GM12878 (cell line): ENCODE measurements around the gene SNAP29. TPM values are rescaled to one million over a fixed set of nuclear protein-coding genes. Genes with fewer than 3 reads are reported as not detected.

ENCODE experiments used
- ATAC-seq: fragments of 200-7000 bp; cut with Tn5 transposase; 3 replicates; pipeline ENCODE4 v1.9.1; 2020; ENCODE audit warnings: mild to moderate bottlenecking, moderate library complexity
- BruUV-seq: library from RNA; stranded (reverse); fragments of 400-500 nt; replicated peaks from 2 replicates; lab custom pipeline; 2021; lab: Mats Ljungman, UMichigan
- CTCF ChIA-PET: fragments of 300-600 bp; sonication (Branson Sonifier 250); formaldehyde crosslinking; extraction: SDS; loops from one replicate; lab custom pipeline; 2021; ENCODE audit warnings: inconsistent platforms; lab: Yijun Ruan, JAX
- POLR2A ChIA-PET: fragments of 350-600 bp; formaldehyde crosslinking; extraction: SDS; loops from one replicate; lab custom pipeline; 2021; ENCODE audit warnings: inconsistent platforms; lab: Charles Lee
- RAD21 ChIA-PET: fragments of 300-600 bp; sonication (Branson Sonifier 250); formaldehyde crosslinking; loops from one replicate; lab custom pipeline; 2023; ENCODE audit warnings: antibody characterized with exemption; ENCODE audit not compliant: unreplicated experiment; lab: Charles Lee
- SMC1A ChIA-PET: fragments of 300-600 bp; sonication (Branson Sonifier 250); formaldehyde crosslinking; loops from one replicate; lab custom pipeline; 2023; ENCODE audit not compliant: unreplicated experiment, uncharacterized antibody; lab: Charles Lee
- DNase-seq: peaks from one replicate; pipeline ENCODE4 v3.0.0-alpha.2; 2011; ENCODE audit warnings: low read depth, low spot score
- FAIRE-seq: peaks from 3 replicates; lab custom pipeline; 2011; peaks lifted over from hg19 to GRCh38; lab: Jason Lieb, UNC
- H2AFZ ChIP-seq: 2 replicates; pipeline ENCODE4 v1.6.0; 2011; ENCODE audit warnings: low read depth, low read length, control low read depth; ENCODE audit not compliant: control insufficient read depth
- H3K27ac ChIP-seq: 2 replicates; pipeline ENCODE4 v1.5.1; 2011; ENCODE audit warnings: control low read depth; ENCODE audit not compliant: control insufficient read depth, insufficient read depth
- H3K27me3 ChIP-seq, 2 experiments: replicated peaks in 1 of 2; 2 replicates each; pipeline versions ENCODE4 v1.6.0 to v1.6.1; 2011; ENCODE audit warnings: low read length in 1 of 2; ENCODE audit not compliant: control insufficient read depth in 2 of 2, insufficient read depth in 2 of 2
- H3K36me3 ChIP-seq, 2 experiments: 2 replicates each; pipeline ENCODE4 v1.5.1; 2011; ENCODE audit warnings: low read length in 1 of 2; ENCODE audit not compliant: control insufficient read depth in 2 of 2, insufficient read depth in 2 of 2
- H3K4me1 ChIP-seq: 2 replicates; pipeline ENCODE4 v1.6.1; 2011; ENCODE audit warnings: mild to moderate bottlenecking, low read length, moderate library complexity, mixed read lengths; ENCODE audit not compliant: control insufficient read depth, insufficient read depth
- H3K4me2 ChIP-seq: 2 replicates; pipeline ENCODE4 v1.6.0; 2011; ENCODE audit warnings: control low read depth; ENCODE audit not compliant: control insufficient read depth, insufficient read depth
- H3K4me3 ChIP-seq: fragments of 200-600 bp; sonication (generic); 2 replicates; pipeline ENCODE4 v1.5.1; 2016
- H3K79me2 ChIP-seq: 2 replicates; pipeline ENCODE4 v1.6.0; 2011; ENCODE audit warnings: low read length; ENCODE audit not compliant: control insufficient read depth, insufficient read depth
- H3K9ac ChIP-seq: 2 replicates; pipeline ENCODE4 v1.8.0; 2011; ENCODE audit warnings: low read length, control low read depth, mixed read lengths; ENCODE audit not compliant: control insufficient read depth, insufficient read depth
- H3K9me3 ChIP-seq: replicated peaks from 3 replicates; pipeline ENCODE4 v1.5.1; 2011; ENCODE audit warnings: mild to moderate bottlenecking, low read length; ENCODE audit not compliant: control insufficient read depth, insufficient read depth
- H4K20me1 ChIP-seq: 2 replicates; pipeline ENCODE4 v1.6.0; 2011; ENCODE audit not compliant: control insufficient read depth, insufficient read depth
- ASH2L ChIP-seq: fragments of 300-600, 200-600 bp; sonication (generic); IDR thresholded peaks from 2 replicates; pipeline ENCODE4 v1.6.1; 2017; ENCODE audit warnings: low read depth, mild to moderate bottlenecking, borderline replicate concordance
- BACH1 ChIP-seq: fragments of 450-650 bp; IDR thresholded peaks from 2 replicates; pipeline ENCODE4 v1.6.1; 2017; ENCODE audit warnings: mild to moderate bottlenecking, borderline replicate concordance
- JUND ChIP-seq: IDR thresholded peaks from 2 replicates; pipeline ENCODE4 v1.6.1; 2012; ENCODE audit warnings: low read depth, mild to moderate bottlenecking, low read length, improper control_type of control experiment, moderate library complexity
- PAX8 ChIP-seq: fragments of 450-650 bp; IDR thresholded peaks from 2 replicates; pipeline ENCODE4 v1.6.1; 2017; ENCODE audit warnings: mild to moderate bottlenecking, moderate library complexity
- TBL1XR1 ChIP-seq: IDR thresholded peaks from 2 replicates; pipeline ENCODE4 v1.6.1; 2012; ENCODE audit warnings: low read depth, low read length, improper control_type of control experiment
- TCF7 ChIP-seq: IDR thresholded peaks from 2 replicates; pipeline ENCODE4 v1.6.1; 2014; ENCODE audit warnings: antibody characterized with exemption, borderline replicate concordance
- ZBED1 ChIP-seq: IDR thresholded peaks from 2 replicates; pipeline ENCODE4 v1.6.1; 2016; ENCODE audit warnings: borderline replicate concordance
- ZNF207 ChIP-seq: fragments of 450-650 bp; IDR thresholded peaks from 2 replicates; pipeline ENCODE4 v1.6.1; 2014; ENCODE audit warnings: antibody characterized with exemption, mild to moderate bottlenecking, borderline replicate concordance
- ZSCAN29 ChIP-seq: fragments of 450-650 bp; IDR thresholded peaks from 2 replicates; pipeline ENCODE4 v1.6.1; 2017; ENCODE audit warnings: mild to moderate bottlenecking, moderate library complexity
- WGBS: methylation state at CpG from one replicate; pipeline ENCODE4 v1.1.6; 2016; ENCODE audit warnings: low lambda C conversion rate; ENCODE audit not compliant: insufficient replicate concordance, insufficient coverage; ENCODE audit errors: missing lambda C conversion rate; 5-methylcytosine and 5-hydroxymethylcytosine counted together
- in situ Hi-C: fragments of 300-500 bp; cut with MboI; formaldehyde crosslinking; loops from 9 replicates; pipeline ENCODE4 v1.14.3; 2018; ENCODE audit warnings: mixed read lengths
- intact Hi-C: fragments of 100-400 bp; cut with micrococcal nuclease; formaldehyde crosslinking; loops from one replicate; pipeline ENCODE4 v1.14.2; 2022; ENCODE audit not compliant: unreplicated experiment
- polyA plus RNA-seq, 11 experiments: library from polyadenylated mRNA; depleted of rRNA in 4 of 11; unstranded in 6 of 11; stranded (reverse) in 5 of 11; fragments of >200 nt; fragmentation: Nextera tagmentation in 4 of 11; fragmentation: Illumina TruSeq in 1 of 11; extraction: Ambion mirVana in 4 of 11; extraction: Trizol in 1 of 11; gene quantifications; 1 replicate in 1 of 11; 2 replicates in 10 of 11; pipeline versions ENCODE4 v1.2.1 to v1.2.3, GENCODE V29; 2011 to 2016; ENCODE audit warnings: inconsistent platforms in 2 of 11, missing spikeins in 2 of 11, low read depth in 1 of 11
- total RNA-seq, 4 experiments: library from RNA; depleted of rRNA in 3 of 4; stranded (reverse); fragments of >200 nt in 3 of 4; fragmentation: Illumina TruSeq in 1 of 4; extraction: Trizol in 1 of 4; gene quantifications; 2 replicates each; pipeline versions ENCODE4 v1.2.1 to v1.2.3, GENCODE V29; 2013 to 2021

The SNAP29 gene
- total and polyA plus RNA-seq, 10 of the 15 experiments (the other 5 are each of a cell fraction or from before 2014, with no cell fraction given), result 4.7 to 45.7 (median 27.9) TPM

- H3K9ac ChIP-seq, result no peak overlapping the region
- TF ChIP-seq BACH1 (no peak), TCF7 (no peak), TBL1XR1 (no peak), JUND (no peak), ZNF207 (no peak), PAX8 (no peak), ZBED1 (no peak), ZSCAN29 (no peak), ASH2L (no peak)
- no peaks in the 10 kb centered on the region; the same call in 1 of the 2 replicates for H3K4me1 ChIP-seq
- H3K27ac ChIP-seq, result no peak overlapping the region
- H3K4me3 ChIP-seq, result no peak overlapping the region
- ChIA-PET POLR2A (no interaction called here), CTCF (no interaction called here), SMC1A (interaction anchor here (0.9 to 1.4 kb wide), 2 partner anchors 10 to 19 kb away, joined by 3 read pairs; no protein-coding TSS in a partner anchor), RAD21 (no interaction called here)
- H3K9me3 ChIP-seq, result no peaks in the 10 kb centered on the region
- in situ Hi-C loops (loop anchor here (10.0 kb wide), 1 partner anchor 51 kb away; the partner anchor contains the start of gene CRKL), intact Hi-C loops (no loop called here)
- no peaks in the 10 kb centered on the region for H3K27me3 ChIP-seq
- DNase-seq (no peak), FAIRE-seq (no peak), ATAC-seq (no peak)
- H2AFZ ChIP-seq, result no peak overlapping the region
- H3K79me2 ChIP-seq, result peaks cover 12% of the 10 kb centered on the region
- no peaks in the 10 kb centered on the region for H4K20me1 ChIP-seq
- 98% methylated on average over 4 of the region's 4 CpGs for WGBS
- peaks cover 0 to 6% of the 10 kb centered on the region in 2 experiments; a peak in 2 of 4 replicates for H3K36me3 ChIP-seq
- H3K4me2 ChIP-seq, result no peak overlapping the region
- BruUV-seq, result no TSS peak
Observed at GRCh38 chr22:20863366-20863765, 4.6 kb downstream of the SNAP29 start.
